ENCODE results near the gene EMILIN3.

DNA sequence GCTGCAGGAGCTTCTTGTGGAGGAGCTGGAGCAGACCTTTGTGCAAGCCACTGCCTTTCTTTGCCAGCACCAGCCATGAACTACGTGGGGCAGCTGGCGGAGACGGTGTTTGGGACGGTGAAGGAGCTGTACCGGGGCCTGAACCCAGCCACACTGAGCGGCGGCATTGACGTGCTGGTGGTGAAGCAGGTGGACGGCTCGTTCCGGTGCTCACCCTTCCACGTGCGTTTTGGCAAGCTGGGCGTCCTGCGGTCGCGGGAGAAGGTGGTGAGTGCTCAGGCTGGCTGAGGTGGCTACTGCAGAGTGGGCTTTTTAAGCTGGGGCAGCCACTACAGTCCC is 20.9 kb downstream of the EMILIN3 start:
- TF ChIP-seq CTCF (IDR thresholded peaks at IDR 0.05 in 8 of 11, conservative IDR thresholded peaks at IDR 0.05 in 3 of 11) (no peak), POLR2AphosphoS5 (IDR thresholded peaks at IDR 0.05) (no peak)
